PC-9 (cell line): ENCODE results near the gene RIPK3. TPM values are rescaled to one million over a fixed set of nuclear protein-coding genes. Genes with fewer than 3 reads are reported as not detected.

ENCODE experiments used
- BruUV-seq: library from RNA; stranded (reverse); fragments of 400-500 nt; replicated peaks from 2 replicates; lab custom pipeline; 2021; lab: Mats Ljungman, UMichigan
- CTCF ChIA-PET: fragments of 300-600 bp; sonication (Branson Sonifier 250); formaldehyde crosslinking; loops from one replicate; lab custom pipeline; 2022; ENCODE audit warnings: antibody characterized with exemption; lab: Charles Lee
- POLR2A ChIA-PET: fragments of 300-600 bp; sonication (Branson Sonifier 250); formaldehyde crosslinking; loops from one replicate; lab custom pipeline; 2022; ENCODE audit warnings: antibody characterized with exemption; ENCODE audit not compliant: unreplicated experiment; lab: Charles Lee
- DNase-seq, 2 experiments: peaks; one replicate each; pipeline versions ENCODE4 v3.0.0 to v3.0.0-alpha.2; 2015 to 2022; ENCODE audit warnings: mixed read lengths in 1 of 2
- H2AFZ ChIP-seq: fragments of 200-600 bp; sonication (generic); 2 replicates; pipeline ENCODE4 v1.8.1; 2017; ENCODE audit warnings: antibody characterized with exemption
- H3F3A ChIP-seq: fragments of 200-600 bp; sonication (generic); 2 replicates; pipeline ENCODE4 v1.8.1; 2017; ENCODE audit warnings: antibody characterized with exemption, mild to moderate bottlenecking, low read depth; ENCODE audit not compliant: insufficient read depth
- H3K27ac ChIP-seq: fragments of 200-600 bp; sonication (generic); 2 replicates; pipeline ENCODE4 v1.6.1; 2016; ENCODE audit warnings: mixed run types
- H3K27me3 ChIP-seq: fragments of 200-600 bp; sonication (generic); 2 replicates; pipeline ENCODE4 v1.6.1; 2016; ENCODE audit warnings: low read depth, mixed run types; ENCODE audit not compliant: insufficient read depth
- H3K36me3 ChIP-seq: fragments of 200-600 bp; sonication (generic); 2 replicates; pipeline ENCODE4 v1.6.1; 2016; ENCODE audit warnings: low read depth, mixed run types
- H3K4me1 ChIP-seq: fragments of 200-600 bp; sonication (generic); replicated peaks from 2 replicates; pipeline ENCODE4 v1.6.1; 2016; ENCODE audit warnings: mixed run types; ENCODE audit not compliant: insufficient read depth
- H3K4me2 ChIP-seq: fragments of 200-600 bp; sonication (generic); 2 replicates; pipeline ENCODE4 v1.6.1; 2017; ENCODE audit warnings: mixed run types
- H3K4me3 ChIP-seq: fragments of 200-600 bp; sonication (generic); 2 replicates; pipeline ENCODE4 v1.6.1; 2016; ENCODE audit warnings: mixed run types
- H3K79me2 ChIP-seq: fragments of 200-600 bp; sonication (generic); 2 replicates; pipeline ENCODE4 v1.6.1; 2017; ENCODE audit warnings: low read depth, mixed run types
- H3K9me2 ChIP-seq: fragments of 200-600 bp; sonication (generic); 2 replicates; pipeline ENCODE4 v1.8.1; 2017; ENCODE audit warnings: mild to moderate bottlenecking; ENCODE audit not compliant: insufficient read depth
- H3K9me3 ChIP-seq: fragments of 200-600 bp; sonication (generic); 2 replicates; pipeline ENCODE4 v1.8.1; 2016; ENCODE audit warnings: low read depth; ENCODE audit not compliant: insufficient read depth
- H4K20me1 ChIP-seq: fragments of 200-600 bp; sonication (generic); 2 replicates; pipeline ENCODE4 v1.8.1; 2017; ENCODE audit not compliant: insufficient read depth
- CTCF ChIP-seq: fragments of 200-600 bp; sonication (generic); conservative IDR thresholded peaks from 2 replicates; pipeline ENCODE4 v1.6.1; 2017; ENCODE audit warnings: mixed run types, antibody characterized with exemption, mild to moderate bottlenecking, moderate library complexity
- EZH2 ChIP-seq: fragments of 200-600 bp; sonication (generic); IDR thresholded peaks from 2 replicates; pipeline ENCODE4 v1.8.0; 2017; ENCODE audit warnings: antibody characterized with exemption, low read depth
- intact Hi-C: fragments of 100-400 bp; cut with micrococcal nuclease; formaldehyde crosslinking; loops from one replicate; pipeline ENCODE4 v1.10.0; 2022; ENCODE audit not compliant: unreplicated experiment
- total RNA-seq: library from RNA; stranded (reverse); gene quantifications from 2 replicates; pipeline ENCODE4 v1.2.3, GENCODE V29; 2021

RIPK3 gene
- total RNA-seq, 1 experiment from 2014 or later: 6.4 TPM

- DNase-seq: no peak
- H3K27me3 ChIP-seq: no peaks in the 10 kb centered on the region
- intact Hi-C loops: no loop called here
- no peaks in the 10 kb centered on the region for H3K4me1 ChIP-seq
- H3K4me2 ChIP-seq: no peak overlapping the region
- H2AFZ ChIP-seq: no peak overlapping the region
- no peaks in the 10 kb centered on the region for H3K9me3 ChIP-seq
- H3F3A ChIP-seq: no peaks in the 10 kb centered on the region
- H3K9me2 ChIP-seq: no peaks in the 10 kb centered on the region
- ChIA-PET CTCF (no interaction called here), POLR2A (no interaction called here)
- no peaks in the 10 kb centered on the region for H3K36me3 ChIP-seq
- TF ChIP-seq CTCF: no peak
- H3K4me3 ChIP-seq: no peak overlapping the region
- BruUV-seq: no TSS peak
- no peaks in the 10 kb centered on the region for H3K79me2 ChIP-seq
- no peak overlapping the region for H3K27ac ChIP-seq
- no peaks in the 10 kb centered on the region for H4K20me1 ChIP-seq
These were observed 15.8 kb downstream of the RIPK3 start for GRCh38 chr14:24324024-24324423.

- no peak overlapping the region for H2AFZ ChIP-seq
- no peaks in the 10 kb centered on the region for H3K27me3 ChIP-seq
- POLR2A ChIA-PET: no interaction called here
- H4K20me1 ChIP-seq: no peaks in the 10 kb centered on the region
- H3K9me3 ChIP-seq: no peaks in the 10 kb centered on the region
- no peak overlapping the region for H3K27ac ChIP-seq
- H3K4me1 ChIP-seq: no peaks in the 10 kb centered on the region
- no peaks in the 10 kb centered on the region for H3F3A ChIP-seq
- no peak overlapping the region for H3K4me3 ChIP-seq
- H3K4me2 ChIP-seq: no peak overlapping the region
- intact Hi-C loops: no loop called here
- CTCF ChIA-PET: no interaction called here
- TF ChIP-seq CTCF (no peak), EZH2 (no peak)
- H3K79me2 ChIP-seq: no peaks in the 10 kb centered on the region
- no peaks in the 10 kb centered on the region for H3K9me2 ChIP-seq
- DNase-seq: no peak
- BruUV-seq: no TSS peak
- H3K36me3 ChIP-seq: no peaks in the 10 kb centered on the region
These were observed 16.4 kb downstream of the RIPK3 start for GRCh38 chr14:24323341-24323740.

- Histone ChIP-seq H3K27me3 (no peaks in the 10 kb centered on the region), H3K4me1 (no peaks in the 10 kb centered on the region), H3F3A (no peaks in the 10 kb centered on the region), H3K9me3 (no peaks in the 10 kb centered on the region), H3K4me3 (no peak overlapping the region), H4K20me1 (no peaks in the 10 kb centered on the region), H3K4me2 (no peak overlapping the region), H3K9me2 (no peaks in the 10 kb centered on the region), H3K79me2 (no peaks in the 10 kb centered on the region), H3K27ac (no peak overlapping the region), H3K36me3 (no peaks in the 10 kb centered on the region), H2AFZ (no peak overlapping the region)
- TF ChIP-seq CTCF (no peak), EZH2 (no peak)
- DNase-seq: no peak
- BruUV-seq: no TSS peak
- POLR2A ChIA-PET: no interaction called here
- CTCF ChIA-PET: interaction anchor here (0.6 kb wide), 1 partner anchor 15 kb away, joined by 7 read pairs; the partner anchor contains the start of gene CIDEB
- intact Hi-C loops: no loop called here
These were observed 17.1 kb downstream of the RIPK3 start for GRCh38 chr14:24322672-24323071.
